GM10248 (cell line): ENCODE data around the gene CCDC92.

Experiments
- CTCF ChIA-PET: fragments of 300-600 bp; sonication (Branson Sonifier 250); formaldehyde crosslinking; extraction: SDS; loops from one replicate; lab custom pipeline; 2021; ENCODE audit warnings: antibody characterized with exemption; lab: Yijun Ruan, JAX
- POLR2A ChIA-PET: fragments of 350-650 bp; sonication (Branson Sonifier 250); formaldehyde crosslinking; extraction: SDS; loops from one replicate; lab custom pipeline; 2020; ENCODE audit warnings: antibody characterized with exemption; lab: Yijun Ruan, JAX
- DNase-seq: peaks from one replicate; pipeline ENCODE4 v3.0.0; 2012; ENCODE audit errors: extremely low spot score
- CTCF ChIP-seq: IDR thresholded peaks from 2 replicates; pipeline ENCODE4 v1.5.1; 2012; ENCODE audit warnings: mild to moderate bottlenecking, low read depth; ENCODE audit errors: extremely low read depth, missing control alignments, control extremely low read depth

The CCDC92 gene

GRCh38 chr12:124008595-124008994, 36.0 kb upstream of the CCDC92 start:
- CTCF ChIA-PET, result interaction anchor here (1.3 to 4.4 kb wide), 2 partner anchors 9 to 23 kb away, joined by 3 to 20 read pairs; no protein-coding TSS in a partner anchor
- TF ChIP-seq CTCF, result no peak
- DNase-seq, result no peak
- POLR2A ChIA-PET, result no interaction called here

GRCh38 chr12:124007826-124008570, 35.4 kb upstream of the CCDC92 start:
- DNase-seq, result no peak
- CTCF ChIA-PET, result interaction anchor here (1.3 to 4.4 kb wide), 2 partner anchors 8 to 24 kb away, joined by 3 to 20 read pairs; no protein-coding TSS in a partner anchor
- no peak for TF ChIP-seq CTCF
- POLR2A ChIA-PET, result no interaction called here

- TF ChIP-seq CTCF, result no peak
- CTCF ChIA-PET, result interaction anchor here (0.7 to 4.4 kb wide), 9 partner anchors 7 to 25 kb away, joined by 3 to 20 read pairs (median 3); no protein-coding TSS in a partner anchor
- POLR2A ChIA-PET, result no interaction called here
- DNase-seq, result no peak
Observed at GRCh38 chr12:124006846-124007713, 34.4 kb upstream of the CCDC92 start.

- POLR2A ChIA-PET, result no interaction called here
- no peak for TF ChIP-seq CTCF
- CTCF ChIA-PET, result interaction anchor here (0.7 to 4.4 kb wide), 9 partner anchors 9 to 26 kb away, joined by 3 to 20 read pairs (median 3); no protein-coding TSS in a partner anchor
- DNase-seq, result peak; percentile 66
Observed at GRCh38 chr12:124006085-124006845, 33.6 kb upstream of the CCDC92 start.

- TF ChIP-seq CTCF, result no peak
- POLR2A ChIA-PET, result no interaction called here
Observed at GRCh38 chr12:124004233-124004875, 31.7 kb upstream of the CCDC92 start.

More at GRCh38 chr12:124004233-124004875, 31.7 kb upstream of the CCDC92 start:
- CTCF ChIA-PET, result interaction anchor here (0.9 to 4.4 kb wide), 4 partner anchors 9 to 28 kb away, joined by 3 to 20 read pairs (median 7); no protein-coding TSS in a partner anchor
- DNase-seq, result no peak
